Forelimb muscle (tissue), 1 donor: ENCODE results near the gene PDE11A. TPM values are rescaled to one million over a fixed set of nuclear protein-coding genes. Genes with fewer than 3 reads are reported as not detected.

Experiments used
- DNase-seq: peaks from one replicate; pipeline ENCODE4 v3.0.0-alpha.2; 2013; ENCODE audit warnings: low read depth
- polyA plus RNA-seq: library from polyadenylated mRNA; unstranded; fragments of 120-200 nt; gene quantifications from one replicate; pipeline ENCODE4 v1.2.1, GENCODE V29; 2013; ENCODE audit not compliant: insufficient read length

Gene PDE11A
- polyA plus RNA-seq, 1 donor: 1.00 TPM

- peak; percentile 17 for DNase-seq
Measured at GRCh38 chr2:177669625-177670330, 402.8 kb downstream of the PDE11A start.

- no peak for DNase-seq
Measured at GRCh38 chr2:177669201-177669600, 403.4 kb downstream of the PDE11A start.

GRCh38 chr2:177668617-177669016 is 404.0 kb downstream of the PDE11A start:
- DNase-seq: no peak

- no peak for DNase-seq
Measured at GRCh38 chr2:177667626-177668025, 405.0 kb downstream of the PDE11A start.

GRCh38 chr2:177666408-177666807 is 406.2 kb downstream of the PDE11A start:
- no peak for DNase-seq

GRCh38 chr2:177665948-177666347 is 406.6 kb downstream of the PDE11A start:
- DNase-seq: no peak

GRCh38 chr2:177665328-177665727 is 407.2 kb downstream of the PDE11A start:
- no peak for DNase-seq

GRCh38 chr2:177662895-177663294 is 409.7 kb downstream of the PDE11A start:
- DNase-seq: no peak

- DNase-seq: no peak
Measured at GRCh38 chr2:177660742-177661141, 411.8 kb downstream of the PDE11A start.

GRCh38 chr2:177658309-177658708 is 414.3 kb downstream of the PDE11A start:
- DNase-seq: no peak

GRCh38 chr2:177651833-177652232 is 420.7 kb downstream of the PDE11A start:
- no peak for DNase-seq

- DNase-seq: no peak
Measured at GRCh38 chr2:177649568-177650518, 422.7 kb downstream of the PDE11A start.

- DNase-seq: no peak
Measured at GRCh38 chr2:177646791-177647190, 425.8 kb downstream of the PDE11A start.

GRCh38 chr2:177646241-177646640 is 426.3 kb downstream of the PDE11A start:
- DNase-seq: no peak

GRCh38 chr2:177641331-177641730 is 431.2 kb downstream of the PDE11A start:
- DNase-seq: peak; percentile 24

- no peak for DNase-seq
Measured at GRCh38 chr2:177640423-177640822, 432.2 kb downstream of the PDE11A start.

GRCh38 chr2:177639262-177639914 is 433.2 kb downstream of the PDE11A start:
- DNase-seq: no peak

GRCh38 chr2:177638507-177638906 is 434.1 kb downstream of the PDE11A start:
- DNase-seq: no peak

- no peak for DNase-seq
Measured at GRCh38 chr2:177636672-177637071, 435.9 kb downstream of the PDE11A start.

- DNase-seq: no peak
Measured at GRCh38 chr2:177635696-177636095, 436.9 kb downstream of the PDE11A start.

- no peak for DNase-seq
Measured at GRCh38 chr2:177633910-177634294, 438.7 kb downstream of the PDE11A start.

- DNase-seq: no peak
Measured at GRCh38 chr2:177633111-177633510, 439.5 kb downstream of the PDE11A start.
